RCC 7860 (cell line): ENCODE data around the gene SLC43A2.
"Not testable (repeated sequence)": the region's sequence is repeated elsewhere in the genome, so short reads cannot be mapped to it uniquely, and the experiment has no call there.

Source experiments
- DNase-seq: peaks from one replicate; pipeline ENCODE4 v3.0.0-alpha.2; 2015; ENCODE audit warnings: low spot score
- FAIRE-seq: peaks from 2 replicates; lab custom pipeline; 2012; peaks lifted over from hg19 to GRCh38; lab: Jason Lieb, UNC

The SLC43A2 gene

GRCh38 chr17:1627982-1628855 lies at the start of gene SLC43A2:
TSS of gene SLC43A2 (minus strand) at chr17:1628834. CDS start at chr17:1627874, 960 bp downstream.
- no peak for FAIRE-seq
- peak; percentile 36 for DNase-seq

DNA sequence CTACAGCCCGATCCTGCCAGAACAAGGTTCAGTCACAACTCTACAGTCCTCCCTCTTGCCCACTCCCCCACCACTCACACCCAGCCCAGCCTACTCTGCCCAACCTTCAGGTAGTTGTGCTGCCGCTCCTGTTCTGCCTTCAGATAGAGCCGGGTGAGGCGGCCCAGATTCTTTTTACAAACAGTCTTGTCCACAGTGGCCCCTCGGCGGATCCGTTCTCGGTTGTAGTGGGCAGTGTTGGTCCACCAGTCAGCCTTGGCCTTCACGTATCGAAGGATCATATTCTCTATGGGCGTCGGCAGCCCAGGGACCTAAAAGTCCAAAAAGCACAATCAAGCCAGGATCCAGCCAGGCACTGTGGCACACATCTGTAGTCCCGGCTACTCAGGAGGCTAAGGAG lies 47.8 kb upstream of the SLC43A2 start:
- FAIRE-seq: no peak
- DNase-seq: no peak

- no peak for FAIRE-seq
- no peak for DNase-seq
Observed at GRCh38 chr17:1673041-1673785, 44.6 kb upstream of the SLC43A2 start.

DNA sequence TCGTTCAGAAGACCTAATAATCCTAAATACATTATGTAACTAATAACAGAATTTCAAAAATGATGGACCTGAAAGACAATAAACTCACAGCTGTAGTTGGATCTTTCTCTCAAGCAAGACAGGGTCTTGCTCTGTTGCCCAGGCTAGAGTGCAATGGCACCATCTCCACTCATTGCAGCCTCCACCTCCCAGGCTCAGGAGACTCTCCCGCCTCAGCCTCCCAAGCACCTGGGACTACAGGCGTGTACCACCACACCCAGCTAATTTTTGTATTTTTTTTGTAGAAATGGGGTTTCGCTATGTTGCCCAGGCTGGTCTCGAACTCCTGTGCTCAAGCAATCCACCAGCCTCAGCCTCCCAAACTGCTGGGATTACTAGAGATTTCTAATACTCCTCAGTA lies 35.3 kb upstream of the SLC43A2 start:
- not testable (repeated sequence) for DNase-seq, FAIRE-seq

DNA sequence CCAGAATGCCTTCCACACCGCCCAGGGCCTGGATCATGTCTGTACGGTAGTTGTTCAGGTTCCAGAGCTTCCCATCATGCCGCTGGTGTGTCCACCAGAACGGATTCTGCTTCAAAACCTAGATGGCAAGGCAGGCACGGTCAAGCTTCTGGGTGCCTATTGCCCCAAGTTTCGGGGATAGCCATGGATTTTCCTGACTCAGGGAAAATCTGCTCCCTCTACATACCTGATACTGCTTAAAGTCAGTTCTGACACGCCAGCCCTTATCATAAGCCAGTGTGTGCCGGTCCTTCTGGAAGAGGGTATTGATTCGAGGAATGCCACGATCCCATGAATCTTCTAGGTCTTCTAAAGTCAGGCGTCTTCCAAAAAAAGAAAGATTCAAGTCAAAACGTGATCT lies 32.4 kb upstream of the SLC43A2 start:
- DNase-seq (no peak), FAIRE-seq (no peak)

- no peak for FAIRE-seq
Observed at GRCh38 chr17:1658100-1658499, 29.5 kb upstream of the SLC43A2 start.

GRCh38 chr17:1653735-1654134 lies 25.1 kb upstream of the SLC43A2 start:
- FAIRE-seq: no peak
- DNase-seq: no peak

More at GRCh38 chr17:1658100-1658499, 29.5 kb upstream of the SLC43A2 start:
- no peak for DNase-seq

DNA sequence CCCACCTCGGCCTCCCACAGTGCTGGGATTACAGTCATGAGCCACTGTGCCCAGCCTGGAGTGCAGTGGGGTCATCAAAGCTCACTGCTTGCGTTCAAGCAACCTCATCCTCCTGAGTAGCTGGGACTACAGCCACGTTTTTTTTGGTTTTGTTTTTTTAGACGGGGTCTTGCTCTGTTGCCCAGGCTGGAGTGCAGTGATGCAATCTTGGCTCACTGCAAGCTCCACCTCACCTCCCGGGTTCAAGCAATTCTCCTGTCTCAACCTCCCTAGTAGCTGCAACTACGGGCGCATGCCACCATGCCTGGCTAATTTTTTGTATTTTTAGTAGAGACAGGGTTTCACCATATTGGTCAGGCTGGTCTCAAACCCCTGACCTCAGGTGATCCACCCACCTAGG lies 24.2 kb upstream of the SLC43A2 start:
- not testable (repeated sequence) for FAIRE-seq, DNase-seq

DNA sequence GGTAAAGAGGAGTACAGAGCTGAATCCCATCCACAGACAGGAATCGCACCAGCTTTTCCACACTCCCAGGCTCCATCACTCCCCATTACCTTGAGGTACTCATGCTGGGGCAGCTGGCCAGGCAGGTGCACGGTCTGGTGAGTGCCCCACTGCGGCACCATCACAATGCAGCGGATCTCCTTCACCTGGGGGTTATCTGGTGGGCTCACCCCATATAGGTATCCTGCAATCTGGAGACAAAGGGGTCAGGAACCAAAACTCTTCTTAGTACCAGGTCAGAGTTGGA lies 22.9 kb upstream of the SLC43A2 start:
- DNase-seq: no peak
- FAIRE-seq: no peak

GRCh38 chr17:1650731-1651558 lies 22.3 kb upstream of the SLC43A2 start:
- DNase-seq (no peak), FAIRE-seq (no peak)

DNA sequence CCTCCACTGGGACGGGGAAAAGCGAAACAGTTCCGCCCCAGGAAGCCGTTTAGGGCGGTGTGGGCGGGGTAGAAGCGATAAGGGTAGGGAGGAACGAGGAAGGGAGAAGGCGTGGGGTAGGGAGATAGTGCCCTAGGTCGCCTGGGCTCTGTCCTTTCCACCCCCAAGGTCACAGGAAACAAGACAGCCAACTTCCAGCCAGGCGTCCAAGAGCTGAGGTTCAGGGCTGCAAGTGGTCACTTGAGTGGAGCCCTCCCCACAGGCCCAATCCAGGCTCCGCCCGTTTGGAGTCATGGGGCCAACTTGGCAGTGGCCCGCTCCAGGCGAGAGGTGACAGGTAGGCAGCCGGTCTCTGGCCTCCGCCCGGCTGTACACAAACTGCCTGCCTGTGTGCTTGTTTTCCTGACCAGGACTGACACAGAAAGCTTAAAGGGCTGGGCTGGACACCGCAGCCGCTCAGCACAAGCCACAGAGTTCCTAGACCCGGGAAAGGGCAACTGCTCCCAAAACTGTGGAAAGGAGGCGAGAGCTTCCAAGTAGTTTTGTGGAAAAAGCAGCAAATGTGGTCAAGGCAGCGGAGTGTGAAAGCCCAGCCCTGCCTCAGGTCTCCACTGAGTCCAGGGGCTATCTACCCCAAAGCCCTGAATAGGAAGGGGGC lies 21.3 kb upstream of the SLC43A2 start, which contains the start of gene RILP:
Gene RILP (minus strand): TSS at position 23 of the 658 bp plus-strand sequence. CDS start 62 bp downstream, outside the sequence.
- DNase-seq (peak; percentile 21), FAIRE-seq (no peak)

GRCh38 chr17:1648963-1649843 lies 20.6 kb upstream of the SLC43A2 start:
- FAIRE-seq: no peak

GRCh38 chr17:1648173-1648962 lies 19.7 kb upstream of the SLC43A2 start:
- DNase-seq (no peak), FAIRE-seq (no peak)

More at GRCh38 chr17:1648963-1649843, 20.6 kb upstream of the SLC43A2 start:
- peak; percentile 78 for DNase-seq

DNA sequence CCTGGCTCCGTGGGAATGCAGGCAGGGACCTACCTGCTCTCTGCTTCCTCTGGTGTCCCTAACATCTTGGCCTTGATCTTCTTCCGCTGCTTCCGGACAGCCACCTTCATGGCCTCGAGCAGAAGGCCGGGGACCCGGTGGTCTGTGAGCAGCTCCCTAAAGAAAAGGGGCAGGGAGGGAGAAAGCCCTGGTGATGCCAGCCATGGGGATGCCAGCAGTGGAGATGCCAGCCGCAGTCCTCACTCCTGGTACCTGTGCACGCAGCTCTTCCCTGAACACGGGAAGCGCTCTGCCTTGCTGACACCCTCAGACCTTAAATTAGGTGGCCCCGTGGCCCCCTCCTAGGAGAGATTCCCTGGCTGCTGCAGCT lies 19.2 kb upstream of the SLC43A2 start:
- FAIRE-seq (no peak), DNase-seq (no peak)

DNA sequence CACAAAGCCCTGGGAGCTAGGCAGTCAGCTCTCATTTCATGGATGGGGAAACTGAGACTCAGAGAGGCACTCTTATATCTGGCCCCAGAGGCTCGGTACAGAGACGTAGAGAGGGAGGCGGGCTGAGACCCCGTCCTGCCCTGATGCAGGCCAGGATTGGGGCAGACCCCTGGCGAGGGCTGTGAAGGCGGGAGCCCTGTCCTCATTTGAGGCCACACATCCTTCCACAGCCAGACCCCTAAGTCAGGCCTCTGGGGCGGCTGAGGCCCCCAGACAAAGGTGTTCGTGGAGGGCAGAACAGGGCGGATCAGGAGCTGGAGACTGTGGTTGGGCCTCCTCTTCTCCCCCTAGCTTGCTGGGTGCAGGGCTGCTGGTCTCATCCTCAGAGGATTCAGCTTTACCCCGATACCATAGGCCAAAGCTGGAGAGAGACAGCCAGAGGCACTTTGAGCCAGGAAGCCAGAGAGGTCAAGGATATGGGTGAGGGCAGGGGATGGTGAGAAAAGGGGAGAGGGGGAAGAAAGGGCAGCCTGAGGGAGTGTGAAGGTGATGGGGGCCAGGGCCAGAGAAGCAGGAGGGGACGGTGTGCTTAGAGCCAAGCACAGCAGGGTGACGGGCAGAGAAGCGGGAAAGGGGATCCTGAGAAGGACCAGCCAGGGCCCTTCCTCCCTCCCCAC lies 17.7 kb upstream of the SLC43A2 start:
- DNase-seq: no peak
- FAIRE-seq: no peak

- no peak for FAIRE-seq
- DNase-seq: no peak
Observed at GRCh38 chr17:1645207-1646171, 16.9 kb upstream of the SLC43A2 start, which contains the start of gene SCARF1. TSS of gene SCARF1 (minus strand) at chr17:1645732. CDS start at chr17:1645697, 35 bp downstream.
